Right lobe of liver (tissue), 6 donors: ENCODE results near the gene P4HTM. TPM values are rescaled to one million over a fixed set of nuclear protein-coding genes. Genes with fewer than 3 reads are reported as not detected.

Source experiments
- ATAC-seq, 4 donors: fragments of 200-7000 bp; cut with Tn5 transposase; one replicate each; pipeline ENCODE4 v1.9.1; 2020; ENCODE audit warnings: mild to moderate bottlenecking in 4 of 4, moderate library complexity in 4 of 4
- DNase-seq, 3 donors: peaks; one replicate each; pipeline ENCODE4 v3.0.0-alpha.2; 2020
- H3K27ac ChIP-seq, 3 donors: fragments of 200-600 bp; one replicate each; pipeline ENCODE4 v1.8.0; 2022
- H3K27me3 ChIP-seq, 2 donors: fragments of 200-600 bp; one replicate each; pipeline ENCODE4 v1.8.0; 2022
- H3K36me3 ChIP-seq, 4 donors: fragments of 200-600 bp; sonication (generic) in 1 of 4; one replicate each; pipeline versions ENCODE4 v1.5.1 to v1.8.0; 2017 to 2022; ENCODE audit warnings: control low read depth in 1 of 4
- H3K4me1 ChIP-seq, 4 donors: fragments of 200-600 bp; sonication (generic) in 1 of 4; one replicate each; pipeline versions ENCODE4 v1.5.1 to v1.8.0; 2017 to 2022; ENCODE audit warnings: control low read depth in 1 of 4
- H3K4me3 ChIP-seq, 3 donors: fragments of 200-600 bp; one replicate each; pipeline ENCODE4 v1.8.0; 2022
- H3K9me3 ChIP-seq, 4 donors: fragments of 200-600 bp; sonication (generic) in 1 of 4; one replicate each; pipeline versions ENCODE4 v1.5.1 to v1.8.0; 2017 to 2022; ENCODE audit warnings: control low read depth in 1 of 4
- CTCF ChIP-seq, 4 donors: fragments of 200-600 bp in 3 of 4; fragments of 450-650 bp in 1 of 4; IDR thresholded peaks; one replicate each; pipeline versions ENCODE4 v1.5.1 to v1.8.0; 2016 to 2022; ENCODE audit warnings: antibody characterized with exemption in 4 of 4, mild to moderate bottlenecking in 2 of 4
- POLR2A ChIP-seq: fragments of 450-650 bp; IDR thresholded peaks from one replicate; pipeline ENCODE4 v1.6.1; 2017; ENCODE audit warnings: antibody characterized with exemption, mild to moderate bottlenecking
- WGBS: methylation state at CpG from one replicate; pipeline ENCODE4 v1.1.6; 2018; ENCODE audit warnings: low coverage, low lambda C conversion rate; ENCODE audit not compliant: insufficient coverage; ENCODE audit errors: missing lambda C conversion rate; 5-methylcytosine and 5-hydroxymethylcytosine counted together
- intact Hi-C, 2 donors: fragments of 100-400 bp; cut with DNase I; formaldehyde crosslinking; loops; one replicate each; pipeline versions ENCODE4 v1.11.2 to v1.14.1; 2022
- total RNA-seq, 6 experiments: library from RNA; depleted of rRNA in 2 of 6; stranded (reverse); fragments of >200 nt in 2 of 6; fragmentation: NEBNext Ultra II Directional in 3 of 6; extraction: Animal tissue kit (Norgen Biotek cat#: 25700) in 3 of 6; gene quantifications; one replicate each; pipeline versions ENCODE4 v1.1.0 to v1.2.4, GENCODE V29; 2016 to 2023
- donor health status: DM: no; HTN: yes; CAD: no.
- donor health status: DM: no; HTN: no; CAD: no.
- donor health status: DM: no; HTN: no; CAD: no.
- donor health status: DM: no; HTN: yes; CAD: no.
- donor health status: DM: no; HTN: yes; CAD: no.

The P4HTM gene
- total RNA-seq, 6 experiments from 2014 or later = 7.7 to 19.2 (median 11.1) TPM

GRCh38 chr3:48997714-48998637 lies 7.9 kb downstream of the P4HTM start:
- 92% methylated on average over 8 of the region's 20 CpGs for WGBS
- no peak overlapping the region for H3K4me3 ChIP-seq
- intact Hi-C loops = no loop called here
- no peaks in the 10 kb centered on the region for H3K27me3 ChIP-seq
- peaks cover 0 to 2% (median 0%) of the 10 kb centered on the region in 4 donors for H3K36me3 ChIP-seq
- TF ChIP-seq CTCF (IDR thresholded peaks at IDR 0.05) (no peak), POLR2A (no peak)
- ATAC-seq = no peak
- H3K27ac ChIP-seq = no peak overlapping the region
- H3K9me3 ChIP-seq = no peaks in the 10 kb centered on the region
- no peaks in the 10 kb centered on the region for H3K4me1 ChIP-seq
- DNase-seq = peak in 1 of 3 donors; percentile 30

GRCh38 chr3:48999085-48999858 lies 9.2 kb downstream of the P4HTM start:
- no peaks in the 10 kb centered on the region for H3K9me3 ChIP-seq
- no peak overlapping the region for H3K4me3 ChIP-seq
- peaks cover 0 to 3% (median 0%) of the 10 kb centered on the region in 4 donors for H3K4me1 ChIP-seq
- H3K27me3 ChIP-seq = no peaks in the 10 kb centered on the region
- no peak for ATAC-seq
- intact Hi-C loops = no loop called here
- no peak overlapping the region for H3K27ac ChIP-seq
- DNase-seq = no peak
- no CpG with 5 or more reads among the region's 8 CpGs for WGBS
- peaks cover 0 to 2% (median 0%) of the 10 kb centered on the region in 4 donors for H3K36me3 ChIP-seq
- TF ChIP-seq CTCF (IDR thresholded peaks at IDR 0.05) (no peak), POLR2A (no peak)

- peaks cover 0 to 2% (median 0%) of the 10 kb centered on the region in 4 donors for H3K36me3 ChIP-seq
- no peak for TF ChIP-seq CTCF (IDR thresholded peaks at IDR 0.05)
- TF ChIP-seq POLR2A = no peak
- 80% methylated on average over 1 of the region's 6 CpGs for WGBS
These were observed 11.1 kb downstream of the P4HTM start for GRCh38 chr3:49001155-49001554.

GRCh38 chr3:49004352-49005302 lies 14.6 kb downstream of the P4HTM start:
- H3K4me3 ChIP-seq = no peak overlapping the region
- H3K36me3 ChIP-seq = no peaks in the 10 kb centered on the region
- no peaks in the 10 kb centered on the region for H3K27me3 ChIP-seq
- 35% methylated on average over 3 of the region's 16 CpGs for WGBS
- ATAC-seq = peak in 3 of 4 donors; percentile 1 to 29 (median 24)
- intact Hi-C loops = no loop called here
- H3K27ac ChIP-seq = peak overlapping the region in 1 of 3 donors; percentile 57
- peaks cover 0 to 29% (median 11%) of the 10 kb centered on the region in 4 donors for H3K4me1 ChIP-seq
- DNase-seq = peak; percentile 70 to 81 (median 80)
- TF ChIP-seq POLR2A = no peak
- no peak for TF ChIP-seq CTCF (IDR thresholded peaks at IDR 0.05)
- no peaks in the 10 kb centered on the region for H3K9me3 ChIP-seq

More at GRCh38 chr3:49001155-49001554, 11.1 kb downstream of the P4HTM start:
- H3K4me1 ChIP-seq = peaks cover 0 to 14% (median 7%) of the 10 kb centered on the region in 4 donors
- H3K27me3 ChIP-seq = no peaks in the 10 kb centered on the region
- no peak overlapping the region for H3K4me3 ChIP-seq
- DNase-seq = no peak
- ATAC-seq = no peak
- intact Hi-C loops = no loop called here
- H3K27ac ChIP-seq = no peak overlapping the region
- no peaks in the 10 kb centered on the region for H3K9me3 ChIP-seq
